Ishikawa (cell line): ENCODE data around the gene CUBN.

ENCODE experiments used
- CEBPB ChIP-seq: IDR thresholded peaks from 2 replicates; pipeline ENCODE4 v1.6.1; 2012
- CREB1 ChIP-seq: IDR thresholded peaks from 2 replicates; pipeline ENCODE4 v1.6.1; 2012; ENCODE audit warnings: low read depth
- EP300 ChIP-seq: IDR thresholded peaks from 2 replicates; pipeline ENCODE4 v1.6.1; 2012; ENCODE audit warnings: borderline replicate concordance
- FOXM1 ChIP-seq: IDR thresholded peaks from 2 replicates; pipeline ENCODE4 v1.6.1; 2012; ENCODE audit warnings: low read depth, borderline replicate concordance
- NFIC ChIP-seq: IDR thresholded peaks from 2 replicates; pipeline ENCODE4 v1.6.1; 2012
- TAF1 ChIP-seq: IDR thresholded peaks from 2 replicates; pipeline ENCODE4 v1.6.1; 2012; ENCODE audit warnings: low read depth, mild to moderate bottlenecking
- YY1 ChIP-seq: IDR thresholded peaks from 2 replicates; pipeline ENCODE4 v1.6.1; 2012; ENCODE audit warnings: low read depth
- TF ChIP-seq, protein P1 (sequence below): IDR thresholded peaks from 2 replicates; pipeline ENCODE4 v1.6.1; 2012; ENCODE audit warnings: low read depth, mild to moderate bottlenecking
- TF ChIP-seq, protein P2 (sequence below): IDR thresholded peaks from 2 replicates; pipeline ENCODE4 v1.6.1; 2012
- TF ChIP-seq, protein P3 (sequence below): IDR thresholded peaks from 2 replicates; pipeline ENCODE4 v1.6.1; 2012

DNA sequence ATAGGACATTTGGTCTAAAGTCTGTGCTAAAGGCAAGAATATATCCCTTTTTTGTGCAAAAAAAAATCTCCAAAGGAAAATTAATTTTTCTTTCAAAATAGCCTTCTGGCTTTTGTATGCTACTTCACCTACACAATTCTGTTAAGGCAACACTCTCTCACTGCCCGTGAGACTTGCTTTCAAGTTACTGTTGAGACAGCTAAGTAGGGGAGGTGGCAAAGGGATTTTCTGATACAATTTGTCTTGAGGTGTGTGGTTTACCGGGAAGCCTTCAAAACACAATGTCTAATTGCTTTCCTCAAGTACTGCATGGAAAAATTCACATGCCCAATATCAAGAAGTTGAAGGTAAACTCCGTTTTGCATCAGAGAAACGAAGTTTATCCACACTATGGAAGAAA lies 261.6 kb downstream of the CUBN start:
- TF ChIP-seq, protein P1, sequence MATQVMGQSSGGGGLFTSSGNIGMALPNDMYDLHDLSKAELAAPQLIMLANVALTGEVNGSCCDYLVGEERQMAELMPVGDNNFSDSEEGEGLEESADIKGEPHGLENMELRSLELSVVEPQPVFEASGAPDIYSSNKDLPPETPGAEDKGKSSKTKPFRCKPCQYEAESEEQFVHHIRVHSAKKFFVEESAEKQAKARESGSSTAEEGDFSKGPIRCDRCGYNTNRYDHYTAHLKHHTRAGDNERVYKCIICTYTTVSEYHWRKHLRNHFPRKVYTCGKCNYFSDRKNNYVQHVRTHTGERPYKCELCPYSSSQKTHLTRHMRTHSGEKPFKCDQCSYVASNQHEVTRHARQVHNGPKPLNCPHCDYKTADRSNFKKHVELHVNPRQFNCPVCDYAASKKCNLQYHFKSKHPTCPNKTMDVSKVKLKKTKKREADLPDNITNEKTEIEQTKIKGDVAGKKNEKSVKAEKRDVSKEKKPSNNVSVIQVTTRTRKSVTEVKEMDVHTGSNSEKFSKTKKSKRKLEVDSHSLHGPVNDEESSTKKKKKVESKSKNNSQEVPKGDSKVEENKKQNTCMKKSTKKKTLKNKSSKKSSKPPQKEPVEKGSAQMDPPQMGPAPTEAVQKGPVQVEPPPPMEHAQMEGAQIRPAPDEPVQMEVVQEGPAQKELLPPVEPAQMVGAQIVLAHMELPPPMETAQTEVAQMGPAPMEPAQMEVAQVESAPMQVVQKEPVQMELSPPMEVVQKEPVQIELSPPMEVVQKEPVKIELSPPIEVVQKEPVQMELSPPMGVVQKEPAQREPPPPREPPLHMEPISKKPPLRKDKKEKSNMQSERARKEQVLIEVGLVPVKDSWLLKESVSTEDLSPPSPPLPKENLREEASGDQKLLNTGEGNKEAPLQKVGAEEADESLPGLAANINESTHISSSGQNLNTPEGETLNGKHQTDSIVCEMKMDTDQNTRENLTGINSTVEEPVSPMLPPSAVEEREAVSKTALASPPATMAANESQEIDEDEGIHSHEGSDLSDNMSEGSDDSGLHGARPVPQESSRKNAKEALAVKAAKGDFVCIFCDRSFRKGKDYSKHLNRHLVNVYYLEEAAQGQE = no peak
- no peak for TF ChIP-seq NFIC
- no peak for TF ChIP-seq CEBPB
- no peak for TF ChIP-seq EP300
- TF ChIP-seq, protein P2, sequence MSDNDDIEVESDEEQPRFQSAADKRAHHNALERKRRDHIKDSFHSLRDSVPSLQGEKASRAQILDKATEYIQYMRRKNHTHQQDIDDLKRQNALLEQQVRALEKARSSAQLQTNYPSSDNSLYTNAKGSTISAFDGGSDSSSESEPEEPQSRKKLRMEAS = no peak
- TF ChIP-seq TAF1 = no peak
- no peak for TF ChIP-seq YY1
- no peak for TF ChIP-seq CREB1
- TF ChIP-seq FOXM1 = no peak
- TF ChIP-seq, protein P3, sequence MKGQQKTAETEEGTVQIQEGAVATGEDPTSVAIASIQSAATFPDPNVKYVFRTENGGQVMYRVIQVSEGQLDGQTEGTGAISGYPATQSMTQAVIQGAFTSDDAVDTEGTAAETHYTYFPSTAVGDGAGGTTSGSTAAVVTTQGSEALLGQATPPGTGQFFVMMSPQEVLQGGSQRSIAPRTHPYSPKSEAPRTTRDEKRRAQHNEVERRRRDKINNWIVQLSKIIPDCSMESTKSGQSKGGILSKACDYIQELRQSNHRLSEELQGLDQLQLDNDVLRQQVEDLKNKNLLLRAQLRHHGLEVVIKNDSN = no peak
